Measurements from ENCODE around the gene GOLGB1. TPM values are rescaled to one million over a fixed set of nuclear protein-coding genes. Genes with fewer than 3 reads are reported as not detected.

Gene GOLGB1
- total and polyA plus RNA-seq, 10 of the 15 experiments (the other 5 are each of a cell fraction or from before 2014, with no cell fraction given) = 7.4 to 34.5 (median 21.8) TPM

DNA sequence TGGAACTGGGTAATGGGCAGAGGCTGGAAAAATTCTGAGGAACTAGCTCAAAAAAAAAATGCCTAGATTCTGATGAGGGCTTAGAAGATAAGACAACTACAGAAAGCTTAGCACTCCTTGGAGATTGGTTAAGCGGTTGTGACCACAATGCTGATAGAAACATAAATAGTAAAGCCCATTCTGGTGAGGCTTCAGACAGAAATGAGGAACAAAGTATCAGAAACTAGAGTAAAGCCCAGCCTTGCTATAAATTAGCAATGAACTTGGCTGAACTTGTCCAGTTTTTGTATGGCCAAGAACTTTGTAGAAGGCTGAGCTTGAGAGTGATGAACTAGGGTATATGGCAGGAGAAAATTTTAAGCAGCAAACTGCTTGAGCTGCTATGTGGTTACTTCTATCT, 25.4 kb downstream of the GOLGB1 start (continued):
- TF ChIP-seq PML (IDR thresholded peaks at IDR 0.05; ENCODE audit: low read length) = no peak
- TF ChIP-seq, protein P1, sequence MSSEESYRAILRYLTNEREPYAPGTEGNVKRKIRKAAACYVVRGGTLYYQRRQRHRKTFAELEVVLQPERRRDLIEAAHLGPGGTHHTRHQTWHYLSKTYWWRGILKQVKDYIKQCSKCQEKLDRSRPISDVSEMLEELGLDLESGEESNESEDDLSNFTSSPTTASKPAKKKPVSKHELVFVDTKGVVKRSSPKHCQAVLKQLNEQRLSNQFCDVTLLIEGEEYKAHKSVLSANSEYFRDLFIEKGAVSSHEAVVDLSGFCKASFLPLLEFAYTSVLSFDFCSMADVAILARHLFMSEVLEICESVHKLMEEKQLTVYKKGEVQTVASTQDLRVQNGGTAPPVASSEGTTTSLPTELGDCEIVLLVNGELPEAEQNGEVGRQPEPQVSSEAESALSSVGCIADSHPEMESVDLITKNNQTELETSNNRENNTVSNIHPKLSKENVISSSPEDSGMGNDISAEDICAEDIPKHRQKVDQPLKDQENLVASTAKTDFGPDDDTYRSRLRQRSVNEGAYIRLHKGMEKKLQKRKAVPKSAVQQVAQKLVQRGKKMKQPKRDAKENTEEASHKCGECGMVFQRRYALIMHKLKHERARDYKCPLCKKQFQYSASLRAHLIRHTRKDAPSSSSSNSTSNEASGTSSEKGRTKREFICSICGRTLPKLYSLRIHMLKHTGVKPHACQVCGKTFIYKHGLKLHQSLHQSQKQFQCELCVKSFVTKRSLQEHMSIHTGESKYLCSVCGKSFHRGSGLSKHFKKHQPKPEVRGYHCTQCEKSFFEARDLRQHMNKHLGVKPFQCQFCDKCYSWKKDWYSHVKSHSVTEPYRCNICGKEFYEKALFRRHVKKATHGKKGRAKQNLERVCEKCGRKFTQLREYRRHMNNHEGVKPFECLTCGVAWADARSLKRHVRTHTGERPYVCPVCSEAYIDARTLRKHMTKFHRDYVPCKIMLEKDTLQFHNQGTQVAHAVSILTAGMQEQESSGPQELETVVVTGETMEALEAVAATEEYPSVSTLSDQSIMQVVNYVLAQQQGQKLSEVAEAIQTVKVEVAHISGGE (CRISPR knock-in tag; IDR thresholded peaks at IDR 0.05) = no peak
- TF ChIP-seq SP1 (IDR thresholded peaks at IDR 0.05; ENCODE audit: low read depth, low read length) = no peak
- TF ChIP-seq, protein P2, sequence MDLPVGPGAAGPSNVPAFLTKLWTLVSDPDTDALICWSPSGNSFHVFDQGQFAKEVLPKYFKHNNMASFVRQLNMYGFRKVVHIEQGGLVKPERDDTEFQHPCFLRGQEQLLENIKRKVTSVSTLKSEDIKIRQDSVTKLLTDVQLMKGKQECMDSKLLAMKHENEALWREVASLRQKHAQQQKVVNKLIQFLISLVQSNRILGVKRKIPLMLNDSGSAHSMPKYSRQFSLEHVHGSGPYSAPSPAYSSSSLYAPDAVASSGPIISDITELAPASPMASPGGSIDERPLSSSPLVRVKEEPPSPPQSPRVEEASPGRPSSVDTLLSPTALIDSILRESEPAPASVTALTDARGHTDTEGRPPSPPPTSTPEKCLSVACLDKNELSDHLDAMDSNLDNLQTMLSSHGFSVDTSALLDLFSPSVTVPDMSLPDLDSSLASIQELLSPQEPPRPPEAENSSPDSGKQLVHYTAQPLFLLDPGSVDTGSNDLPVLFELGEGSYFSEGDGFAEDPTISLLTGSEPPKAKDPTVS (IDR thresholded peaks at IDR 0.05; ENCODE audit: low read depth, low read length) = no peak
- TF ChIP-seq, protein P3, sequence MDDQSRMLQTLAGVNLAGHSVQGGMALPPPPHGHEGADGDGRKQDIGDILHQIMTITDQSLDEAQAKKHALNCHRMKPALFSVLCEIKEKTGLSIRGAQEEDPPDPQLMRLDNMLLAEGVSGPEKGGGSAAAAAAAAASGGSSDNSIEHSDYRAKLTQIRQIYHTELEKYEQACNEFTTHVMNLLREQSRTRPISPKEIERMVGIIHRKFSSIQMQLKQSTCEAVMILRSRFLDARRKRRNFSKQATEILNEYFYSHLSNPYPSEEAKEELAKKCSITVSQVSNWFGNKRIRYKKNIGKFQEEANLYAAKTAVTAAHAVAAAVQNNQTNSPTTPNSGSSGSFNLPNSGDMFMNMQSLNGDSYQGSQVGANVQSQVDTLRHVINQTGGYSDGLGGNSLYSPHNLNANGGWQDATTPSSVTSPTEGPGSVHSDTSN (IDR thresholded peaks at IDR 0.05; ENCODE audit: insufficient replicate concordance, low read depth, low read length) = no peak
- TF ChIP-seq RB1 (IDR thresholded peaks at IDR 0.05; ENCODE audit: borderline replicate concordance) = no peak
- 0 out of 2 replicates have a peak, but pooled peaks have one; percentile 19 for TF ChIP-seq NFYB (IDR thresholded peaks at IDR 0.05; ENCODE audit: insufficient read depth, low read depth, low read length)
- no peak for TF ChIP-seq STAT1 (conservative IDR thresholded peaks at IDR 0.05)
- TF ChIP-seq, protein P4, sequence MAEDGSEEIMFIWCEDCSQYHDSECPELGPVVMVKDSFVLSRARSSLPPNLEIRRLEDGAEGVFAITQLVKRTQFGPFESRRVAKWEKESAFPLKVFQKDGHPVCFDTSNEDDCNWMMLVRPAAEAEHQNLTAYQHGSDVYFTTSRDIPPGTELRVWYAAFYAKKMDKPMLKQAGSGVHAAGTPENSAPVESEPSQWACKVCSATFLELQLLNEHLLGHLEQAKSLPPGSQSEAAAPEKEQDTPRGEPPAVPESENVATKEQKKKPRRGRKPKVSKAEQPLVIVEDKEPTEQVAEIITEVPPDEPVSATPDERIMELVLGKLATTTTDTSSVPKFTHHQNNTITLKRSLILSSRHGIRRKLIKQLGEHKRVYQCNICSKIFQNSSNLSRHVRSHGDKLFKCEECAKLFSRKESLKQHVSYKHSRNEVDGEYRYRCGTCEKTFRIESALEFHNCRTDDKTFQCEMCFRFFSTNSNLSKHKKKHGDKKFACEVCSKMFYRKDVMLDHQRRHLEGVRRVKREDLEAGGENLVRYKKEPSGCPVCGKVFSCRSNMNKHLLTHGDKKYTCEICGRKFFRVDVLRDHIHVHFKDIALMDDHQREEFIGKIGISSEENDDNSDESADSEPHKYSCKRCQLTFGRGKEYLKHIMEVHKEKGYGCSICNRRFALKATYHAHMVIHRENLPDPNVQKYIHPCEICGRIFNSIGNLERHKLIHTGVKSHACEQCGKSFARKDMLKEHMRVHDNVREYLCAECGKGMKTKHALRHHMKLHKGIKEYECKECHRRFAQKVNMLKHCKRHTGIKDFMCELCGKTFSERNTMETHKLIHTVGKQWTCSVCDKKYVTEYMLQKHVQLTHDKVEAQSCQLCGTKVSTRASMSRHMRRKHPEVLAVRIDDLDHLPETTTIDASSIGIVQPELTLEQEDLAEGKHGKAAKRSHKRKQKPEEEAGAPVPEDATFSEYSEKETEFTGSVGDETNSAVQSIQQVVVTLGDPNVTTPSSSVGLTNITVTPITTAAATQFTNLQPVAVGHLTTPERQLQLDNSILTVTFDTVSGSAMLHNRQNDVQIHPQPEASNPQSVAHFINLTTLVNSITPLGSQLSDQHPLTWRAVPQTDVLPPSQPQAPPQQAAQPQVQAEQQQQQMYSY (CRISPR knock-in tag; IDR thresholded peaks at IDR 0.05) = no peak
- TF ChIP-seq TBL1XR1 (IDR thresholded peaks at IDR 0.05; ENCODE audit: low read depth, low read length) = no peak
- TF ChIP-seq NFIC (IDR thresholded peaks at IDR 0.05; ENCODE audit: low read depth, low read length) = peak; percentile 51; the same call in 1 of the 2 replicates
- TF ChIP-seq, protein P5, sequence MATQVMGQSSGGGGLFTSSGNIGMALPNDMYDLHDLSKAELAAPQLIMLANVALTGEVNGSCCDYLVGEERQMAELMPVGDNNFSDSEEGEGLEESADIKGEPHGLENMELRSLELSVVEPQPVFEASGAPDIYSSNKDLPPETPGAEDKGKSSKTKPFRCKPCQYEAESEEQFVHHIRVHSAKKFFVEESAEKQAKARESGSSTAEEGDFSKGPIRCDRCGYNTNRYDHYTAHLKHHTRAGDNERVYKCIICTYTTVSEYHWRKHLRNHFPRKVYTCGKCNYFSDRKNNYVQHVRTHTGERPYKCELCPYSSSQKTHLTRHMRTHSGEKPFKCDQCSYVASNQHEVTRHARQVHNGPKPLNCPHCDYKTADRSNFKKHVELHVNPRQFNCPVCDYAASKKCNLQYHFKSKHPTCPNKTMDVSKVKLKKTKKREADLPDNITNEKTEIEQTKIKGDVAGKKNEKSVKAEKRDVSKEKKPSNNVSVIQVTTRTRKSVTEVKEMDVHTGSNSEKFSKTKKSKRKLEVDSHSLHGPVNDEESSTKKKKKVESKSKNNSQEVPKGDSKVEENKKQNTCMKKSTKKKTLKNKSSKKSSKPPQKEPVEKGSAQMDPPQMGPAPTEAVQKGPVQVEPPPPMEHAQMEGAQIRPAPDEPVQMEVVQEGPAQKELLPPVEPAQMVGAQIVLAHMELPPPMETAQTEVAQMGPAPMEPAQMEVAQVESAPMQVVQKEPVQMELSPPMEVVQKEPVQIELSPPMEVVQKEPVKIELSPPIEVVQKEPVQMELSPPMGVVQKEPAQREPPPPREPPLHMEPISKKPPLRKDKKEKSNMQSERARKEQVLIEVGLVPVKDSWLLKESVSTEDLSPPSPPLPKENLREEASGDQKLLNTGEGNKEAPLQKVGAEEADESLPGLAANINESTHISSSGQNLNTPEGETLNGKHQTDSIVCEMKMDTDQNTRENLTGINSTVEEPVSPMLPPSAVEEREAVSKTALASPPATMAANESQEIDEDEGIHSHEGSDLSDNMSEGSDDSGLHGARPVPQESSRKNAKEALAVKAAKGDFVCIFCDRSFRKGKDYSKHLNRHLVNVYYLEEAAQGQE (IDR thresholded peaks at IDR 0.05; ENCODE audit: low read depth, low read length) = no peak
- no peak for TF ChIP-seq POLR2A (IDR thresholded peaks at IDR 0.05; ENCODE audit: low read depth, low read length)

Measured in GM12878 (cell line).